A549 (cell line): ENCODE data around the gene KRT7. TPM values are rescaled to one million over a fixed set of nuclear protein-coding genes. Genes with fewer than 3 reads are reported as not detected.
A peak's percentile ranks its signal among the peaks of the same experiment; 100 is the strongest.

Experiments
- ATAC-seq, 2 experiments: fragments of 200-7000 bp in 1 of 2; fragments of >200 bp in 1 of 2; cut with Nextera tagmentation in 1 of 2; cut with Tn5 transposase in 1 of 2; 3 replicates each; pipeline versions ENCODE4 v1.8.0 to v1.9.1; 2018 to 2020; ENCODE audit warnings: mild to moderate bottlenecking in 1 of 2, moderate library complexity in 1 of 2
- CTCF ChIA-PET: fragments of 300-600 bp; sonication (Branson Sonifier 250); formaldehyde crosslinking; extraction: SDS; loops from one replicate; lab custom pipeline; 2021; ENCODE audit warnings: antibody characterized with exemption, inconsistent platforms; lab: Yijun Ruan, JAX
- POLR2A ChIA-PET: fragments of 350-600 bp; formaldehyde crosslinking; extraction: SDS; loops from one replicate; lab custom pipeline; 2021; ENCODE audit warnings: antibody characterized with exemption, inconsistent platforms; lab: Yijun Ruan, JAX
- DNase-seq, 2 experiments: peaks; one replicate each; pipeline versions ENCODE4 v3.0.0 to v3.0.0-alpha.2; 2011 to 2016; ENCODE audit warnings: low read depth in 1 of 2, low spot score in 1 of 2
- FAIRE-seq: peaks from 2 replicates; lab custom pipeline; 2011; peaks lifted over from hg19 to GRCh38; lab: Jason Lieb, UNC
- H3K27ac ChIP-seq, 2 experiments: fragments of >200 bp; sonication (Bioruptor Twin); formaldehyde crosslinking; 3 replicates each; pipeline ENCODE4 v1.5.1; 2016 to 2017
- H3K4me1 ChIP-seq: fragments of >200 bp; sonication (Bioruptor Twin); formaldehyde crosslinking; 3 replicates; pipeline ENCODE4 v1.6.1; 2016
- H3K4me2 ChIP-seq: fragments of >200 bp; sonication (Bioruptor Twin); formaldehyde crosslinking; 3 replicates; pipeline ENCODE4 v1.6.1; 2016
- H3K4me3 ChIP-seq: fragments of >200 bp; sonication (Bioruptor Twin); formaldehyde crosslinking; 3 replicates; pipeline ENCODE4 v1.5.1; 2016
- H3K9me3 ChIP-seq: fragments of >200 bp; sonication (Bioruptor Twin); formaldehyde crosslinking; 3 replicates; pipeline ENCODE4 v1.6.1; 2016
- BCL3 ChIP-seq: fragments of >200 bp; sonication (Bioruptor Twin); formaldehyde crosslinking; IDR thresholded peaks from 3 replicates; pipeline ENCODE4 v1.6.1; 2016
- CBX8 ChIP-seq: fragments of 200-600 bp; sonication (generic); IDR thresholded peaks from 2 replicates; pipeline ENCODE4 v1.6.1; 2016
- EP300 ChIP-seq, 2 experiments: fragments of >200 bp; sonication (Bioruptor Twin); formaldehyde crosslinking; IDR thresholded peaks; 2 replicates in 1 of 2; 3 replicates in 1 of 2; pipeline ENCODE4 v1.6.1; 2016 to 2017
- FOSB ChIP-seq: fragments of 250-450 bp; sonication (Bioruptor Pico); IDR thresholded peaks from 2 replicates; pipeline ENCODE4 v1.5.0; 2020; ENCODE audit warnings: mild to moderate bottlenecking, moderate library complexity
- FOSL2 ChIP-seq, 2 experiments: fragments of 450-650 bp in 1 of 2; fragments of >200 bp in 1 of 2; sonication (Bioruptor Twin) in 1 of 2; formaldehyde crosslinking; IDR thresholded peaks; 2 replicates each; pipeline versions ENCODE4 v1.5.0 to v1.6.1; 2016 to 2020; ENCODE audit warnings: mild to moderate bottlenecking in 1 of 2, moderate library complexity in 1 of 2
- GATA3 ChIP-seq: IDR thresholded peaks from 2 replicates; pipeline ENCODE4 v1.6.1; 2012; ENCODE audit warnings: borderline replicate concordance
- HMGXB4 ChIP-seq: fragments of 250-450 bp; sonication (Bioruptor Pico); IDR thresholded peaks from 2 replicates; pipeline ENCODE4 v1.5.0; 2021; ENCODE audit warnings: mild to moderate bottlenecking, moderate library complexity, borderline replicate concordance
- HOXA7 ChIP-seq: fragments of 250-450 bp; sonication (Bioruptor Pico); IDR thresholded peaks from 2 replicates; pipeline ENCODE4 v1.5.0; 2020; ENCODE audit warnings: mild to moderate bottlenecking, moderate library complexity
- JUN ChIP-seq, 2 experiments: fragments of >200 bp; sonication (Bioruptor Twin); formaldehyde crosslinking; IDR thresholded peaks; 2 replicates in 1 of 2; 3 replicates in 1 of 2; pipeline ENCODE4 v1.6.1; 2016 to 2017
- MAX ChIP-seq: IDR thresholded peaks from 2 replicates; pipeline ENCODE4 v1.6.1; 2012
- MYC ChIP-seq: IDR thresholded peaks from 2 replicates; pipeline ENCODE4 v1.6.1; 2012; ENCODE audit warnings: mild to moderate bottlenecking, inconsistent platforms, low read length, improper control_type of control experiment, borderline replicate concordance
- NPAS2 ChIP-seq: fragments of 250-450 bp; sonication (Bioruptor Pico); IDR thresholded peaks from 2 replicates; pipeline ENCODE4 v1.8.0; 2022; ENCODE audit warnings: mild to moderate bottlenecking, moderate library complexity, borderline replicate concordance
- POLR2A ChIP-seq: IDR thresholded peaks from 2 replicates; pipeline ENCODE4 v1.6.1; 2012; ENCODE audit warnings: mild to moderate bottlenecking, low read length
- POLR2AphosphoS2 ChIP-seq: conservative IDR thresholded peaks from 2 replicates; pipeline ENCODE4 v1.6.1; 2012; ENCODE audit warnings: low read length, improper control_type of control experiment, inconsistent platforms
- RNF2 ChIP-seq: fragments of 200-600 bp; sonication (generic); IDR thresholded peaks from 2 replicates; pipeline ENCODE4 v1.6.1; 2016; ENCODE audit warnings: low read depth, mild to moderate bottlenecking, antibody characterized with exemption, moderate library complexity, borderline replicate concordance
- TFCP2L1 ChIP-seq: fragments of 250-450 bp; sonication (Bioruptor Pico); IDR thresholded peaks from 2 replicates; pipeline ENCODE4 v1.5.0; 2021; ENCODE audit warnings: mild to moderate bottlenecking
- TP53 ChIP-seq: fragments of 250-450 bp; sonication (Bioruptor Pico); IDR thresholded peaks from 2 replicates; pipeline ENCODE4 v1.5.0; 2021; ENCODE audit warnings: mild to moderate bottlenecking, moderate library complexity
- ZSCAN20 ChIP-seq: fragments of 250-450 bp; sonication (Bioruptor Pico); IDR thresholded peaks from 2 replicates; pipeline ENCODE4 v1.8.0; 2022; ENCODE audit warnings: mild to moderate bottlenecking, moderate library complexity
- WGBS: methylation state at CpG from one replicate; pipeline ENCODE4 v1.1.6; 2017; ENCODE audit errors: missing lambda C conversion rate; 5-methylcytosine and 5-hydroxymethylcytosine counted together
- polyA plus RNA-seq, 4 experiments: library from polyadenylated mRNA; depleted of rRNA in 3 of 4; stranded (reverse); fragments of >200 nt; fragmentation: RNase III in 1 of 4; extraction: RNeasy Plus Mini Kit Qiagen cat#74134 plus additional on column Dnase treatment in 1 of 4; gene quantifications; 2 replicates in 3 of 4; 3 replicates in 1 of 4; pipeline ENCODE4 v1.2.3, GENCODE V29; 2011 to 2017
- TF ChIP-seq, protein P1 (sequence below): fragments of 250-450 bp; sonication (Bioruptor Pico); IDR thresholded peaks from 2 replicates; pipeline ENCODE4 v1.5.0; 2020; ENCODE audit warnings: low read depth, mild to moderate bottlenecking, moderate library complexity
- TF ChIP-seq, protein P2 (sequence below): fragments of >200 bp; sonication (Bioruptor Twin); formaldehyde crosslinking; IDR thresholded peaks from 3 replicates; pipeline ENCODE4 v1.5.1; 2016
- TF ChIP-seq, protein P3 (sequence below): fragments of >200 bp; sonication (Bioruptor Twin); formaldehyde crosslinking; IDR thresholded peaks from 2 replicates; pipeline ENCODE4 v1.6.1; 2016

Gene KRT7
- polyA plus RNA-seq, 2 of the 4 experiments (the other 2 are of a cell fraction), result 2,623 to 3,055 TPM

GRCh38 chr12:52252728-52253343, 19.8 kb downstream of the KRT7 start:
- ATAC-seq (peak in 1 of 2 experiments; percentile 0; a peak in 3 of 6 replicates), FAIRE-seq (peak; percentile 70), DNase-seq (peak; percentile 43 to 79)
- Histone ChIP-seq H3K4me1 (peaks cover 83% of the 10 kb centered on the region), H3K27ac (peak overlapping the region; percentile 69 to 97), H3K4me2 (no peak overlapping the region)
- POLR2A ChIA-PET, result interaction anchor here (1.1 to 18.5 kb wide), 9 partner anchors 9 to 627 kb away, joined by 3 to 383 read pairs (median 6); partner anchors contain the start of gene KRT86
- TF ChIP-seq, protein P1, sequence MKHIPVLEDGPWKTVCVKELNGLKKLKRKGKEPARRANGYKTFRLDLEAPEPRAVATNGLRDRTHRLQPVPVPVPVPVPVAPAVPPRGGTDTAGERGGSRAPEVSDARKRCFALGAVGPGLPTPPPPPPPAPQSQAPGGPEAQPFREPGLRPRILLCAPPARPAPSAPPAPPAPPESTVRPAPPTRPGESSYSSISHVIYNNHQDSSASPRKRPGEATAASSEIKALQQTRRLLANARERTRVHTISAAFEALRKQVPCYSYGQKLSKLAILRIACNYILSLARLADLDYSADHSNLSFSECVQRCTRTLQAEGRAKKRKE, result 0 out of 2 replicates have a peak, but pooled peaks have one; percentile 22
- TF ChIP-seq POLR2AphosphoS2, result peak; percentile 43; the same call in 1 of the 2 replicates
- peak; percentile 40; the same call in 1 of the 2 replicates for TF ChIP-seq MAX
- no peak for TF ChIP-seq MYC
- TF ChIP-seq, protein P2, sequence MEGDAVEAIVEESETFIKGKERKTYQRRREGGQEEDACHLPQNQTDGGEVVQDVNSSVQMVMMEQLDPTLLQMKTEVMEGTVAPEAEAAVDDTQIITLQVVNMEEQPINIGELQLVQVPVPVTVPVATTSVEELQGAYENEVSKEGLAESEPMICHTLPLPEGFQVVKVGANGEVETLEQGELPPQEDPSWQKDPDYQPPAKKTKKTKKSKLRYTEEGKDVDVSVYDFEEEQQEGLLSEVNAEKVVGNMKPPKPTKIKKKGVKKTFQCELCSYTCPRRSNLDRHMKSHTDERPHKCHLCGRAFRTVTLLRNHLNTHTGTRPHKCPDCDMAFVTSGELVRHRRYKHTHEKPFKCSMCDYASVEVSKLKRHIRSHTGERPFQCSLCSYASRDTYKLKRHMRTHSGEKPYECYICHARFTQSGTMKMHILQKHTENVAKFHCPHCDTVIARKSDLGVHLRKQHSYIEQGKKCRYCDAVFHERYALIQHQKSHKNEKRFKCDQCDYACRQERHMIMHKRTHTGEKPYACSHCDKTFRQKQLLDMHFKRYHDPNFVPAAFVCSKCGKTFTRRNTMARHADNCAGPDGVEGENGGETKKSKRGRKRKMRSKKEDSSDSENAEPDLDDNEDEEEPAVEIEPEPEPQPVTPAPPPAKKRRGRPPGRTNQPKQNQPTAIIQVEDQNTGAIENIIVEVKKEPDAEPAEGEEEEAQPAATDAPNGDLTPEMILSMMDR, result no peak
- TF ChIP-seq, protein P3, sequence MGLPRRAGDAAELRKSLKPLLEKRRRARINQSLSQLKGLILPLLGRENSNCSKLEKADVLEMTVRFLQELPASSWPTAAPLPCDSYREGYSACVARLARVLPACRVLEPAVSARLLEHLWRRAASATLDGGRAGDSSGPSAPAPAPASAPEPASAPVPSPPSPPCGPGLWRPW, result no peak
- TF ChIP-seq HOXA7 (CRISPR knock-in tag), result peak; percentile 82; the same call in 1 of the 2 replicates
- peak; percentile 67; the same call in 1 of the 2 replicates for TF ChIP-seq TFCP2L1 (CRISPR knock-in tag)
- TF ChIP-seq EP300 (IDR thresholded peaks at IDR 0.05), result no peak
- peak; percentile 15; the same call in 1 of the 2 replicates for TF ChIP-seq HMGXB4 (CRISPR knock-in tag)
- TF ChIP-seq BCL3, result peak; percentile 60; the same call in 2 of the 3 replicates
- TF ChIP-seq CBX8, result no peak
- no peak for TF ChIP-seq GATA3
- no peak; the same call in 1 of the 2 replicates for TF ChIP-seq POLR2A
- TF ChIP-seq NPAS2 (CRISPR knock-in tag), result no peak
- no peak for TF ChIP-seq FOSL2 (IDR thresholded peaks at IDR 0.05)
- no peak for TF ChIP-seq FOSL2 (CRISPR knock-in tag; IDR thresholded peaks at IDR 0.05)
- 0 out of 2 replicates have a peak, but pooled peaks have one; percentile 14 for TF ChIP-seq ZSCAN20 (CRISPR knock-in tag)
- TF ChIP-seq FOSB, result peak; percentile 92
- no peak for TF ChIP-seq RNF2
- peak; percentile 47; the same call in 1 of the 2 replicates for TF ChIP-seq TP53
- TF ChIP-seq JUN (IDR thresholded peaks at IDR 0.05), result peak in 1 of 2 experiments; percentile 20; a peak in 2 of 5 replicates
- TF ChIP-seq, all 56 proteins: peak for 11
- 76% methylated on average over 11 of the region's 11 CpGs for WGBS
- Histone ChIP-seq H3K4me3 (no peak overlapping the region), H3K9me3 (no peaks in the 10 kb centered on the region)
- CTCF ChIA-PET, result interaction anchor here (0.6 to 14.8 kb wide), 32 partner anchors 8 to 627 kb away, joined by 3 to 321 read pairs (median 8); partner anchors contain the start of genes KRT7 and KRT86
